ENCODE results near the gene IFIH1.

DNA sequence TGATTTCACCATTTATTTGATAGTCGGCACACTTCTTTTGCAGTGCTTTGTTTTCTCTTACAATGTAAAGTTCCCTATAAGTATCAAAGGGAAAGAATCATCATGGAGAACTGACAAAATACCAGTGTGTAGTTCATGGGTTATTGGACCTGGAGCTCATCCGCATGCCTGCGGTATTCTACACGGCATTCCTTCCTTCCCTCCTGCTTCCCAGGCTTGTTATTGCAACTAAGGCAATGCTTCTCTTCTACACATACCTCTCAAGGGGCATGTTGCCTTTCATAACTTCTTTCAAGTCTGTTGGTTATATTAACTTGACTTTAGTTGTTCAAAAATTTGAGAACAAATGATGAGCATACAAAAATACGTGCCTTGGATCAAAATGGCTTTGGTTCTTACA is 51.0 kb downstream of the IFIH1 start:
- TF ChIP-seq MAFF (IDR thresholded peaks at IDR 0.05; ENCODE audit: low read length): no peak
- no peak for TF ChIP-seq ELK3 (CRISPR knock-in tag; IDR thresholded peaks at IDR 0.05)
- no peak for TF ChIP-seq HDAC8 (tag; IDR thresholded peaks at IDR 0.05)
- TF ChIP-seq FOXM1 (IDR thresholded peaks at IDR 0.05; ENCODE audit: low read depth): no peak
- TF ChIP-seq FOXM1 (CRISPR knock-in tag; IDR thresholded peaks at IDR 0.05; ENCODE audit: low read depth): no peak
- no peak for TF ChIP-seq ZNF316 (IDR thresholded peaks at IDR 0.05)
- TF ChIP-seq KDM1A (IDR thresholded peaks at IDR 0.05): no peak
- no peak for TF ChIP-seq CTCF (IDR thresholded peaks at IDR 0.05 in 2 of 3, conservative IDR thresholded peaks at IDR 0.05 in 1 of 3; ENCODE audit: insufficient read depth in 2 of 3, low read depth in 1 of 3, low read length in 3 of 3)
- TF ChIP-seq RNF2 (IDR thresholded peaks at IDR 0.05): no peak
- TF ChIP-seq KAT7 (CRISPR knock-in tag; IDR thresholded peaks at IDR 0.05; ENCODE audit: borderline replicate concordance): no peak
- no peak for TF ChIP-seq E2F5 (CRISPR knock-in tag; IDR thresholded peaks at IDR 0.05)

Data from K562 (cell line).